Measurements from ENCODE around the gene COL16A1.

GRCh38 chr1:31695327-31695726 is 8.5 kb downstream of the COL16A1 start:
- TF ChIP-seq PHF8 (CRISPR knock-in tag; IDR thresholded peaks at IDR 0.05) (no peak), POLR2A (IDR thresholded peaks at IDR 0.05; ENCODE audit: insufficient read depth in 1 of 2, low read depth in 2 of 2, low read length in 2 of 2) (no peak), ZNF292 (CRISPR knock-in tag; IDR thresholded peaks at IDR 0.05; ENCODE audit: borderline replicate concordance, low read depth) (no peak), CBX1 (IDR thresholded peaks at IDR 0.05; ENCODE audit: low read depth) (no peak), TBP (CRISPR knock-in tag; IDR thresholded peaks at IDR 0.05) (no peak), POLR2AphosphoS5 (IDR thresholded peaks at IDR 0.05; ENCODE audit: low read depth, low read length) (no peak), HNRNPLL (IDR thresholded peaks at IDR 0.05; ENCODE audit: low read depth, low read length, poor library complexity, severe bottlenecking) (no peak)
